Pancreas (tissue), 10 donors: ENCODE data around the gene BMP6. TPM values are rescaled to one million over a fixed set of nuclear protein-coding genes. Genes with fewer than 3 reads are reported as not detected.

Source experiments
- ATAC-seq, 4 donors: fragments of 200-7000 bp; cut with Tn5 transposase; one replicate each; pipeline versions ENCODE4 v1.8.0 to v1.9.1; 2020; ENCODE audit warnings: mild to moderate bottlenecking in 4 of 4, moderate library complexity in 4 of 4
- DNase-seq, 6 donors: peaks; one replicate each; pipeline ENCODE4 v3.0.0-alpha.2; 2020
- FAIRE-seq: peaks from 2 replicates; lab custom pipeline; 2012; peaks lifted over from hg19 to GRCh38; lab: Jason Lieb, UNC
- H3K27ac ChIP-seq, 4 donors: fragments of 200-600 bp; sonication (generic); 1 replicate in 3 of 4; 2 replicates in 1 of 4; pipeline versions ENCODE4 v1.5.0 to v1.8.0; 2020
- H3K27me3 ChIP-seq, 4 donors: fragments of 200-600 bp; one replicate each; pipeline ENCODE4 v1.8.0; 2021
- H3K36me3 ChIP-seq, 3 donors: fragments of 200-600 bp; sonication (generic) in 1 of 3; one replicate each; pipeline versions ENCODE4 v1.5.0 to v1.8.0; 2020 to 2021
- H3K4me1 ChIP-seq, 3 donors: fragments of 200-600 bp; one replicate each; pipeline ENCODE4 v1.8.0; 2021
- H3K4me3 ChIP-seq, 4 donors: fragments of 200-600 bp; sonication (generic) in 2 of 4; one replicate each; pipeline versions ENCODE4 v1.5.0 to v1.8.0; 2020 to 2021
- H3K9me3 ChIP-seq, 4 donors: fragments of 200-600 bp; one replicate each; pipeline ENCODE4 v1.8.0; 2021
- WGBS, 2 donors: extraction: QIAGEN DNeasy Blood & Tissue Kit; methylation state at CpG; one replicate each; pipeline ENCODE4 v1.1.7; 2013; 5-methylcytosine and 5-hydroxymethylcytosine counted together
- intact Hi-C, 3 donors: fragments of 100-400 bp; cut with DNase I; formaldehyde crosslinking; loops; one replicate each; pipeline versions ENCODE4 v1.11.1 to v1.14.2; 2022
- polyA plus RNA-seq, 2 donors: library from polyadenylated mRNA; stranded (reverse); fragments of 200-250 nt; gene quantifications; one replicate each; pipeline ENCODE4 v1.2.3, GENCODE V29; 2013
- total RNA-seq, 6 donors: library from RNA; stranded (reverse); fragmentation: NEBNext Ultra II Directional in 4 of 6; extraction: Animal tissue kit (Norgen Biotek cat#: 25700) in 4 of 6; gene quantifications; one replicate each; pipeline versions ENCODE4 v1.2.1 to v1.2.4, GENCODE V29; 2021 to 2023
- TF ChIP-seq, protein P1 (sequence below), 4 donors: fragments of 200-600 bp; sonication (generic) in 3 of 4; IDR thresholded peaks; one replicate each; pipeline versions ENCODE4 v1.5.0 to v1.8.0; 2021; ENCODE audit warnings: antibody characterized with exemption in 4 of 4
- donor health status: healthy with polysubstance abuse.
- donor health status: DM: no; HTN: no; CAD: no; lungs with moderate emphysema.
- donor health status: DM: no; HTN: no; CAD: no.
- donor health status: control.
- donor health status: control.
- donor health status: Bipolar disorder and iron deficiency.
- donor health status: DM: yes; HTN: yes; CAD: no.
- donor health status: DM: no; HTN: no; CAD: no.
- donor health status: DM: no; HTN: no; CAD: no.
- donor health status: DM: yes; HTN: yes; CAD: no.

BMP6 gene
- total and polyA plus RNA-seq, 8 donors, result 0.09 to 0.69 (median 0.35) TPM

DNA sequence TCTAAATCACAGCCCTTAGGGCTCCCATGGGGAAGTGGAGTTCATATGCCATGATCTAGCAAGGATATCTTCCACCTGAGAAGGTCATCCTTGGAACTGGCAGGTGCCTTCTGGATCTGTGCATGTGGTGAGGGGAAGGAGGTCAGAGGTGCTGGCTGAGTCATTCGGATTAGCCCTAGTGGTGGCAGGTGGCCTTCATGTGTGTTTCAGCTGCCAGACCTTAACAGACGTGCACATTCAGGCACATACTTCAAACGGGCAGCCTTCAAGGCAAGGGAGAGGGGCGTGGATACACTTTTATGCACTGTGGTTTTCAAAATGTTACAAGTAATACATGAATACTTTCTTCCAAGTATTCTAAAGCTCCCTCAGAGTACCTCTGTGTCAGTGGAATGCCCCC is 51.2 kb downstream of the BMP6 start:
- Histone ChIP-seq H3K27ac (no peak overlapping the region), H3K9me3 (no peaks in the 10 kb centered on the region), H3K4me1 (no peaks in the 10 kb centered on the region), H3K4me3 (no peak overlapping the region), H3K27me3 (no peaks in the 10 kb centered on the region), H3K36me3 (no peaks in the 10 kb centered on the region)
- DNase-seq (no peak), ATAC-seq (no peak), FAIRE-seq (no peak)
- intact Hi-C loops, result no loop called here
- TF ChIP-seq, protein P1, sequence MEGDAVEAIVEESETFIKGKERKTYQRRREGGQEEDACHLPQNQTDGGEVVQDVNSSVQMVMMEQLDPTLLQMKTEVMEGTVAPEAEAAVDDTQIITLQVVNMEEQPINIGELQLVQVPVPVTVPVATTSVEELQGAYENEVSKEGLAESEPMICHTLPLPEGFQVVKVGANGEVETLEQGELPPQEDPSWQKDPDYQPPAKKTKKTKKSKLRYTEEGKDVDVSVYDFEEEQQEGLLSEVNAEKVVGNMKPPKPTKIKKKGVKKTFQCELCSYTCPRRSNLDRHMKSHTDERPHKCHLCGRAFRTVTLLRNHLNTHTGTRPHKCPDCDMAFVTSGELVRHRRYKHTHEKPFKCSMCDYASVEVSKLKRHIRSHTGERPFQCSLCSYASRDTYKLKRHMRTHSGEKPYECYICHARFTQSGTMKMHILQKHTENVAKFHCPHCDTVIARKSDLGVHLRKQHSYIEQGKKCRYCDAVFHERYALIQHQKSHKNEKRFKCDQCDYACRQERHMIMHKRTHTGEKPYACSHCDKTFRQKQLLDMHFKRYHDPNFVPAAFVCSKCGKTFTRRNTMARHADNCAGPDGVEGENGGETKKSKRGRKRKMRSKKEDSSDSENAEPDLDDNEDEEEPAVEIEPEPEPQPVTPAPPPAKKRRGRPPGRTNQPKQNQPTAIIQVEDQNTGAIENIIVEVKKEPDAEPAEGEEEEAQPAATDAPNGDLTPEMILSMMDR (IDR thresholded peaks at IDR 0.05), result no peak
- 40 to 54% methylated on average over 4 of the region's 4 CpGs for WGBS, 2 donors

DNA sequence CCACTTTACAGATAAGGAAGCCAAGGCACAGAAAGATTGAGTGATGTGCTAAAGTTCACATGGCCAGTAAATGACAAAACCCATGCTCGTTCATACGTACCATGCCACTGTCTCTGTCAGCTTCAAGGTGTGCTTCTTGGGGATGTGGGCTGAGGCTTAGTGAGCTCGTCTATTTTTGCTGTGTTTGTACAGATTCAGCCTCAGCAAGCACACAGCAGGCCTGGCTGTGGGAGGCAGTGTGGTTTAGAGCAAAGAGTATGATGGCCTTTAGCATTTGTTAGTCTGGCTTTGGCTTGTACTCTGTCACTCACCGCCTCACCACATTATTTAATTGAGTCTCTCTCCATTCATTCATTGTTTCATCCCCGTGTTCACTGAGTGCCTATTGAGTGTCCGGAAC is 55.3 kb downstream of the BMP6 start:
- no peak for DNase-seq
- ATAC-seq, result no peak
- intact Hi-C loops, result no loop called here
- no peak for FAIRE-seq
- WGBS, 2 donors, result 72 to 80% methylated on average over 6 of the region's 6 CpGs
- no peak overlapping the region for H3K27ac ChIP-seq
- no peak overlapping the region for H3K4me3 ChIP-seq
- H3K27me3 ChIP-seq, result no peaks in the 10 kb centered on the region
- no peaks in the 10 kb centered on the region for H3K4me1 ChIP-seq
- no peaks in the 10 kb centered on the region for H3K9me3 ChIP-seq
- no peaks in the 10 kb centered on the region for H3K36me3 ChIP-seq
- TF ChIP-seq, protein P1 (IDR thresholded peaks at IDR 0.05), result no peak

DNA sequence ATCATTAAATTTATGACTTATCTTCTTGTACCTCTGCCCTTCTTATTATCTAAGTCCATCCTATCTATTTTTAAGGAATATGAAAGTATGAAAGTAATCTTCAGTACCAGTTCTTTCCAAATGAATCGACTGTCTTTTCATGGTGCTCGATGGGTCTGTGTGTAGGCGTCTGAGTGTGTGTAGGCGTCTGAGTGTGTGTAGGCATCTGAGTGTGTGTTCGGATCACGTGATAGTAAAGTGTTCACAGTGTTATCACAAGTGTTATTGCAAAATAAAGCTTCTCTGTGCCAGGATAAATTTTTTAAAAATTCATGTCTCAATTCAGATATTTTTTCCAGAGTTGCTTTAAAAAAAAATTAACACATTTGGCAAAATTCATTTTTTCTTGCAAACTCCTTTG is 58.3 kb downstream of the BMP6 start:
- FAIRE-seq, result no peak
- no peak for ATAC-seq
- Histone ChIP-seq H3K27ac (no peak overlapping the region), H3K4me1 (no peaks in the 10 kb centered on the region), H3K9me3 (no peaks in the 10 kb centered on the region), H3K27me3 (no peaks in the 10 kb centered on the region), H3K36me3 (no peaks in the 10 kb centered on the region), H3K4me3 (no peak overlapping the region)
- no peak for DNase-seq
- WGBS, 2 donors, result 49 to 67% methylated on average over 6 of the region's 6 CpGs
- TF ChIP-seq, protein P1 (IDR thresholded peaks at IDR 0.05), result no peak
- intact Hi-C loops, result no loop called here

DNA sequence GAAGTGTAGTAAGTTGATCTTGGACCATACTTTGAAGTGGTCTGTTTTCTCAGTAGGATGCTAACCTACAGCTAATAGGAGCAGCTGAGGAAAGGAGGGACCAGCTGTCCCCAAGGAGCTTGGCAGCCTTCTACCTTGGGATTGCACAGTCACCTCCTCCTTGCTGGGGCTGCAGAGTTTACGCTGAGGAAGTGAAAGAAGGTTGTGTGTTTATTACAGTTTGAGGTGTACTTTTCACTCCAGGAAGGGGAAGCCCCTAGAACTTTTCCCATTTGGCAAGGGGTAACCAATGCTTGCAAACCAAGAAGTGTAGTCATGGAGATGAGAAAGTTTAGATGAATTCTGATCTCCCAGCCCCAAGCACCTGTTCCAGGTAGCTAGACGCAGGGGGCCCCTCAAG is 58.8 kb downstream of the BMP6 start:
- 59 to 76% methylated on average over 2 of the region's 2 CpGs for WGBS, 2 donors
- ATAC-seq, result no peak

More for the DNA sequence above, 58.8 kb downstream of the BMP6 start:
- H3K27me3 ChIP-seq, result no peaks in the 10 kb centered on the region
- H3K4me3 ChIP-seq, result no peak overlapping the region
- H3K9me3 ChIP-seq, result no peaks in the 10 kb centered on the region
- no peak overlapping the region for H3K27ac ChIP-seq
- TF ChIP-seq, protein P1 (IDR thresholded peaks at IDR 0.05), result no peak
- no peaks in the 10 kb centered on the region for H3K36me3 ChIP-seq
- no peaks in the 10 kb centered on the region for H3K4me1 ChIP-seq
- DNase-seq, result no peak
- intact Hi-C loops, result no loop called here
- no peak for FAIRE-seq
